Prostate gland (tissue), 2 donors: ENCODE data around the gene PASK.

Source experiments
- POLR2A ChIP-seq: fragments of 450-650 bp; IDR thresholded peaks from one replicate; pipeline ENCODE4 v1.6.1; 2016; ENCODE audit warnings: antibody characterized with exemption, mild to moderate bottlenecking
- TF ChIP-seq, protein P1 (sequence below), 4 experiments: fragments of 200-600 bp in 2 of 4; fragments of 450-650 bp in 2 of 4; sonication (generic) in 2 of 4; IDR thresholded peaks; 1 replicate in 3 of 4; 2 replicates in 1 of 4; pipeline ENCODE4 v1.5.1; 2016 to 2019; ENCODE audit warnings: antibody characterized with exemption in 4 of 4, mild to moderate bottlenecking in 2 of 4, moderate library complexity in 2 of 4

DNA sequence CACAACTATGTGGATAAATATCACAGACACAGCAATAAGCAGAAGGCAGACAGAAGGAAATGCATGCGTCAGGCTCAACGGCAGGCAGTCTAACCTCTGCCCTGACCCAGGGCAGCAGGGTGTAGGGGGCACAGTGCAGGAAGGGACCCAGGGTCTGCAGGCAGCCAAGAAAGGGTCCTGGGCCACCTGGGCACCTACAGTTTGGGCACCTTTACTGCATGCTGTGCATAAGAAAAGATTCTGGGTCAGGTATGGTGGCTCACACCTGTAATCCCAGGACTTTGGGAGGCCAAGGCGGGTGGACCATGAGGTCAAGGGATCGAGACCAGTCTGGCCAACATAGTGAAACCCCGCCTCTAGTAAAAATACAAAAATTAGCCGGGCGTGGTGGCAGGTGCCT lies 17.7 kb downstream of the PASK start:
- TF ChIP-seq, protein P1, sequence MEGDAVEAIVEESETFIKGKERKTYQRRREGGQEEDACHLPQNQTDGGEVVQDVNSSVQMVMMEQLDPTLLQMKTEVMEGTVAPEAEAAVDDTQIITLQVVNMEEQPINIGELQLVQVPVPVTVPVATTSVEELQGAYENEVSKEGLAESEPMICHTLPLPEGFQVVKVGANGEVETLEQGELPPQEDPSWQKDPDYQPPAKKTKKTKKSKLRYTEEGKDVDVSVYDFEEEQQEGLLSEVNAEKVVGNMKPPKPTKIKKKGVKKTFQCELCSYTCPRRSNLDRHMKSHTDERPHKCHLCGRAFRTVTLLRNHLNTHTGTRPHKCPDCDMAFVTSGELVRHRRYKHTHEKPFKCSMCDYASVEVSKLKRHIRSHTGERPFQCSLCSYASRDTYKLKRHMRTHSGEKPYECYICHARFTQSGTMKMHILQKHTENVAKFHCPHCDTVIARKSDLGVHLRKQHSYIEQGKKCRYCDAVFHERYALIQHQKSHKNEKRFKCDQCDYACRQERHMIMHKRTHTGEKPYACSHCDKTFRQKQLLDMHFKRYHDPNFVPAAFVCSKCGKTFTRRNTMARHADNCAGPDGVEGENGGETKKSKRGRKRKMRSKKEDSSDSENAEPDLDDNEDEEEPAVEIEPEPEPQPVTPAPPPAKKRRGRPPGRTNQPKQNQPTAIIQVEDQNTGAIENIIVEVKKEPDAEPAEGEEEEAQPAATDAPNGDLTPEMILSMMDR (IDR thresholded peaks at IDR 0.05): no peak
- TF ChIP-seq POLR2A: no peak
